NCI-H82 treated with DMSO at 0.1 percent for 48 hours (cell line): ENCODE results near the gene GSC.
"Not testable (repeated sequence)": the region's sequence is repeated elsewhere in the genome, so short reads cannot be mapped to it uniquely, and the experiment has no call there.

Experiments used
- DNase-seq: peaks from one replicate; lab custom pipeline; 2025; ENCODE audit not compliant: unreplicated experiment; lab: John Stamatoyannopoulos, UW

The GSC gene

DNA sequence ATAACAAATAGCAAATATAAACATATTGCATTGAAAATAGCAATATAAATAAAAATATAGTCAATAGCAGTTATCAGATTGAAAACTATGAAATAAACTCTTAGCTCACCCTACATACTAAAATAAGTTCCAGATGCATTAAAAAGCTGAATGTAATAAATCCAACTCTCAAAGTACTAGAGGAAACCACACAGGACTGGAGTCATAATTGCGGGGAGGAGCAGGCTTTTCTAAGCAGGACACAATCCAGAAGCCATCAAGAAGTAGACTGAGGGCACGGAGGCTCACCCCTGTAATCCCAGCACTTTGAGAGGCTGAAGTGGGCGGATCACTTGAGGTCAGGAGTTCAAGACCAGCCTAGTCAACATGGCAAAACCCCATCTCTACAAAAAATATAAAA lies 22.2 kb downstream of the GSC start:
- DNase-seq = no peak

DNA sequence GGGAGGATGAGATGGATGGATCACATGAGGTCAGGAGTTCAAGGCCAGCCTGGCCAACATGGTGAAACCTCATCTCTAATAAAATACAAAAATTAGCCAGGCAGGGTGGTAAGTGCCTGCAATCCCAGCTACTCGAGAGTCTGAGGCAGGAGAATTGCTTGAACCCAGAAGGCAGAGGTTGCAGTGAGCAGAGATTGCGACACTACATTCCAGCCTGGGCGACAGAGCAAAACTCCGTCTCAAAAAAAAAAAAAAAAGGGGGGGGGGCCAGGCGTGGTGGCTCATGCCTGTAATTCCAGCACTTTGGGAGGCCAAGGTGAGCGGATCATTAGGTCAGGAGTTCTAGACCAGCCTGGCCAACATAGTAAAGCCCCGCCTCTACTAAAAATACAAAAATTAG lies 22.8 kb downstream of the GSC start:
- not testable (repeated sequence) for DNase-seq

DNA sequence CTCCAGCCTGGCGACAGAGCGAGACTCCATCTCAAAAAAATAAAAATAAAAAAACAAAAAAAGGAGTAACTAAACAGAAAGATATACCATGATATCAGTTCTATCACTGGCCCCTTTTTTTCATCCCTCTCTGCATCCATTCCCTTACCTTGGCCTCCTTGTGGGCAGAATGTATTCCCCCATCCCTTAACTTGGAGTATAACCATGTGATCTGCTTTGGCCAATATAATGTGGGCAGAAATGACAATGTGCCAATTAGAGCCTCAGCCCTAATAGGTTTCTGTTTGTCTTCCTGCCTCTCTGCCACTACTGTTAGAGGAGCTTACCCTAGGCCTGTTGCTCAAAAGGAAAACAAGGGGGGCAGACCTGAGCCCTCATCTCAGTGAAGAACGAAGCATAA lies 23.8 kb downstream of the GSC start:
- no peak for DNase-seq

DNA sequence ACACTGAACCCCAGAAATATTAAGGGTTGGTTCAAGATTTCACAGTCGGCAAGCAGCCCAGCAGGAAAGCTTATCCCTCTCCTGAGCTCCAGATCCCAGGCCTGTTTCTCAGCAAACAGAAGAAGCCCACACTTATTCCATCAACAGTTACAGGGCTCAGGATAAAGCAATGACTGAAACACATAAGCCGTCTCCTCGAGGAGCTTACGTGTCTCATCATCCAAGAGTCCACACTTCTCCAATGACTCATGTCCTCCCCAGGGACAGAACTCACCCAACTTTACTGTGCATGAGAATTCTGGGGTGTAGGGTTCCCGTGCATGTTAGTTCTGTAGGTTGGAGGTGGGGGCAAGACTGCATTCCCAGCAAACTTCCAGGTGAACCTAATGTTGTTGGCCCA lies 31.2 kb downstream of the GSC start:
- no peak for DNase-seq

DNA sequence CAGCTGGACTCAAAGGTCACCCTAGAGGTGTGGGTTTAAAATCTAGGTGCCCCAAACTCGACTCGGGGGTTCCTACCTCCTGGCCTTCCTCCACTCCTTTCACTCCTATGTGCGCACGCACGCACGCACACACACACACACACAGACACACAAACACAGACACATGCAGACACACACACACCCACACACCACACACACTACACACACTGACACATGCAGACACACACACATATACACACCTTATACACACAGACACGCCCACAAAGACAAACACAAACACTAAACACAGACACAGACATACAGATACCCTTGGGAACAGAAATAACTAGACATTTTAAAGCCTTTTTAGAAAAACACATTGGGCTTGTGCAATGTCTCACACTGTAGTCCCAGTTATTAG lies 31.8 kb downstream of the GSC start:
- no peak for DNase-seq

DNA sequence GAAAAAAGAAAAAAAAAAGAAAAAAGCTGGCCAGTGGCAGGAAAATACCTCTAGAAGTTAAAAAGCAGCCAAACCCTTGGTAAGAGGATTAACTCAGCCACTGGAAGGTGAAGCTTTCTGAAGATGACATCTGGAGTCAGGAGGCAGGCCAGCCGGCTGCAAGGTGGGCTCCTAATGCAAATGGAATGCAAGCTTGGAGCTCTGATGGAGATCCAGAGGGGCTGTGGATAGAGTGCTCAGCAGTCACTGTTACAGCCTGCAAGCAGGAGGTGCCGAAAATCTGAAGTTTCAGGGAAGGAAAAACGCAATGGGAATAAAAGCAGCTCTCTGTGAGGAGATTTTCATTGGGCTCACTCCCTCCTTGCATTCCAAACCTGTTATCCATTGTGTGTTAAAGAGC lies 41.0 kb downstream of the GSC start:
- no peak for DNase-seq

DNA sequence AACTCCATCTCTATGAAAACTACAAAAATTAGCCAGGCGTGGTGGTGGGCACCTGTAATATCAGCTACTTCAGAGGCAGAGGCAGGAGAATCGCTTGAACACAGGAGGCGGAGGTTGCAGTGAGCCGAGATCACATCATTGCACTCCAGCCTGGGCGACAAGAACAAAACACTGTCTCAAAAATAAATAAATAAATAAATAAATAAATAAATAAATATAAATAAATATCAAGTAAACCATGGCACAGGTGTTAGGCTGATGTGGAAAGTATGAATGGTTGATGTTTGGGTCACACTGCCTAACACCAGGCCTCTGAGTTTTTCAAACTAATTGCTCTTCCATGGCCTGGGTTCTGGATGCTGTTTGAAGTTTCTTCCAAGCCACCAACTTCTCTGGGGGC lies 41.5 kb downstream of the GSC start:
- not testable (repeated sequence) for DNase-seq

DNA sequence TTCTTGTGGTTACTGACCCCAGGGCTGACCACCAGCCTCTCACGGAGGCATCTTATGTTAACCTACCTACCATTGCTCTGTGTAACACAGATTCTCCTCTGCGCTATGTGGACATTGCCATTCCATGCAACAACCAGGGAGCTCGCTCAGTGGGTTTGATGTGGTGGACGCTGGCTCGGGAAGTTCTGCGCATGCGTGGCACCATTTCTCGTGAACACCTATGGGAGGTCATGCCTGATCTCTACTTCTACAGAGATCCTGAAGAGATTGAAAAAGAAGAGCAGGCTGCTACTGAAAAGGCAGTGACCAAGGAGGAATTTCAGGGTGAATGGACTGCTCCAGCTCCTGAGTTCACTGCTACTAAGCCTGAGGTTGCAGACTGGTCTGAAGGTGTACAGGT lies 43.3 kb downstream of the GSC start:
- DNase-seq = not testable (repeated sequence)

DNA sequence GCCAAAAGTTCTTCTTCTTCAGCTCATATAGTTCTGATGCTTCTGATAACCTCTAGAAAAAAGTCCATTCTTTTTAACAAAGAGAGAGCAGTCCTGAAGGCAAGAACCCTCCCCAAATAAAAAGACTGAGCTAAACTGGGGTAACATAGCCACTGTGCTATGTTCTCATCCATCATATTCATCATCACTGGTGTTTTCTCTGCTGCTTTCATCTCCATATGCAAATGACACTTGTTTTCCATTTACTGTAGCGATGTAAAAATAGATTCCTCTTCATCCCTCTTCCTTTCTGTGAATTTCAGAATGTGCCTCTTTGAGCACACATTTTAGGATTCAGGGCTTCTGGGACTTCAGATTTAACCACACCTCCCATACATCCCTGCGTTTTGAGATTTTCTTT lies 44.9 kb downstream of the GSC start:
- DNase-seq = no peak

DNA sequence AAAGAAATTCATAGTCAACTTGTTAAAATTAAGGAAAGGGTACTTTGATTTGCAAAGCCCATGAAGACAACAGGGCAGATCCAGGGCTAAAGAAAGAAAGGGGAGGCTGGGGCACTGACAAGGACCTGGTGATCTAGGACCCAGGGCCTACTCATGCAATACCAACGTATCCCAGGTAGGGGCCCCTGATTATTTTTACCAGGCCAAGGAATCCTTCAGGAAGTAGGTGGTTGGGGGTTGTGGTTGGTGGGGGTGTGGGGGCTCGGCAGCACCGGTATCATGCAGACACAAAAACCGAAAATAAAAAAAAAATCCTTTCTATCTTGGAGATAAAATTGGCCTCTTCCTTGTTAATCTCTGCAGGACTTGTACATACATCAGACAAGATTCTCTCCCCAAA lies 47.5 kb downstream of the GSC start:
- DNase-seq = no peak
